Endothelial cell of umbilical vein (primary cell): Measurements from ENCODE around the gene LRP10.

Experiments used
- CTCF ChIP-seq, 2 donors: IDR thresholded peaks; 1 replicate in 1 of 2; 2 replicates in 1 of 2; pipeline ENCODE4 v1.5.1; 2011; ENCODE audit warnings: low read length in 2 of 2, mild to moderate bottlenecking in 2 of 2, moderate library complexity in 2 of 2, control low read depth in 1 of 2, inconsistent platforms in 1 of 2, low read depth in 1 of 2; ENCODE audit not compliant: insufficient read depth in 1 of 2; ENCODE audit errors: extremely low read depth in 1 of 2
- EZH2 ChIP-seq: IDR thresholded peaks from 2 replicates; pipeline ENCODE4 v1.6.1; 2012; ENCODE audit warnings: borderline replicate concordance, low read depth, mild to moderate bottlenecking, moderate library complexity, low read length, inconsistent platforms; ENCODE audit not compliant: severe bottlenecking
- MYC ChIP-seq: IDR thresholded peaks from one replicate; pipeline ENCODE4 v1.6.1; 2011; ENCODE audit warnings: mild to moderate bottlenecking, low read depth, low read length
- POLR2A ChIP-seq: IDR thresholded peaks from 2 replicates; pipeline ENCODE4 v1.6.1; 2012; ENCODE audit warnings: low read depth, mild to moderate bottlenecking, control low read depth, low read length

- TF ChIP-seq POLR2A (no peak), EZH2 (no peak), CTCF (IDR thresholded peaks at IDR 0.05; ENCODE audit: extremely low read depth in 1 of 2, insufficient read depth in 1 of 2, low read depth in 1 of 2, low read length in 2 of 2) (no peak), MYC (no peak)
These were observed 16.4 kb downstream of the LRP10 start for GRCh38 chr14:22887990-22888378.
